Brain microvascular endothelial cell (primary cell): ENCODE data around the gene HS1BP3.

Experiments
- DNase-seq: peaks from one replicate; pipeline ENCODE4 v3.0.0-alpha.2; 2020
- H3K27ac ChIP-seq: fragments of 250-450 bp; sonication (Bioruptor Pico); 2 replicates; pipeline ENCODE4 v1.5.1; 2020; ENCODE audit warnings: mild to moderate bottlenecking, moderate library complexity
- H3K27me3 ChIP-seq: fragments of 250-450 bp; sonication (Bioruptor Pico); replicated peaks from 2 replicates; pipeline ENCODE4 v1.5.1; 2020; ENCODE audit warnings: mild to moderate bottlenecking
- H3K36me3 ChIP-seq: fragments of 250-450 bp; sonication (Bioruptor Pico); replicated peaks from 2 replicates; pipeline ENCODE4 v1.5.1; 2020; ENCODE audit warnings: mild to moderate bottlenecking
- H3K4me3 ChIP-seq: 2 replicates; pipeline ENCODE4 v1.5.1; 2011; ENCODE audit warnings: low read depth, mild to moderate bottlenecking, control low read depth, low read length, moderate library complexity
- CTCF ChIP-seq: IDR thresholded peaks from 2 replicates; pipeline ENCODE4 v1.5.1; 2011; ENCODE audit warnings: low read depth, mild to moderate bottlenecking, moderate library complexity, low read length, control low read depth, inconsistent platforms; ENCODE audit errors: missing control alignments
- in situ Hi-C: cut with HindIII; loops from 2 replicates; pipeline ENCODE4 v1.10.0; 2017; ENCODE audit warnings: low sequenced_read_pairs, low pct_ligation_motif_present

Gene HS1BP3

DNA sequence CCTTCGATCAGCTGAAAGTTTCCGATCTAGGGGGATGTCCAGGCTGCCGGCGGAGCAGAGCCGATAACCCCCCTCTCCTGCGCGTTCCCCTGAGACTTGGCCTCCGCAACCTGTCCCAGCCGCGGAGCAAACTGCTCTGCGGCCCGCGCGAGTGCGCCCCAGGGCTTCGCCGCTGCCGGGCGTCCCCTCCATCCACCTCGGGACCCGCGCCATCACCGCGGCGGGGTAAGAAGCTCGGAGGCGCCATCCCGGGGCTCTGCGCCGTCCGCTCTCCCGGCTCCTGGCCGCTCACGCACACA, 15.1 kb upstream of the HS1BP3 start:
- peak overlapping the region; percentile 33 for H3K4me3 ChIP-seq
- H3K27me3 ChIP-seq, result peaks cover 76% of the 10 kb centered on the region
- in situ Hi-C loops, result no loop called here
- no peak overlapping the region for H3K27ac ChIP-seq
- no peak for DNase-seq
- TF ChIP-seq CTCF, result no peak
- H3K36me3 ChIP-seq, result no peaks in the 10 kb centered on the region

DNA sequence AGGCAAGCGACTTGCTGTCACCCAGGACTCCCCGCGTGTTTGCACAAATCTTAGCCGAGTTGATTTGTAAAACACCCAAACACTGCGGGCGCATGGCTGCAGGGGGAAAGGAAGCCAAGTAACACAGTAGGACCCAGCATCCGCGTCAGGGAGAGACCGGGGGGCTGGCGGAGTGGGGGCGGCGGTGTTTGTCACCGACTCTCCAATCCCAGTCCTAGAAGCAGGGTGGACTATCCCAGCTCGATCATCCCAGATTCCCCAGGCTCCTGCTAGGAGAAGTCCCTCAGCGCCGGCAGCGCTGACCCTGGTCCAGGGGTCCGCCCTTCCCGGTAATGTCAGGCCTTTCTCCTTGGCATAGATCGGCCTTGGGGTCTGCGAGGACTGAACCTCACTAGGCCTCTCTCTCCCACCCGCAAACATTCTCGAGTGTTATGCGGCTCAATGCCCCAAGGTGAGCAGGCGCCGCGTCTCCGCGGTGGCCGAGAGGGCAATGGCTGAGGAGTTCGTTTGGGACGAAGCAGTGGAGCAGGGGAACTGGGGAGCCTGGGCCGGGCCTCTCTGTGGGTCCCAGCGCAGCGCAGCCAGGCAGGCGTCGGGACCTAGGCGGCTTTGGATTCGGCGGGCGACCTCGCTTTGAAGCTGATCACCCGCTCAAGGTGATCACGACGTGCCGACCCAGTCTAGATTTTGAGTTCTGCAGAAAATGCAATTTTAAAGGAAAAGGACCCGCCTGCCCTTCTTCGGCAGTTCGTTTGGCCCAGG, 14.5 kb upstream of the HS1BP3 start:
- no peak overlapping the region for H3K27ac ChIP-seq
- no peak for TF ChIP-seq CTCF
- in situ Hi-C loops, result no loop called here
- H3K4me3 ChIP-seq, result no peak overlapping the region
- no peak for DNase-seq
- no peaks in the 10 kb centered on the region for H3K36me3 ChIP-seq
- H3K27me3 ChIP-seq, result peaks cover 74% of the 10 kb centered on the region

DNA sequence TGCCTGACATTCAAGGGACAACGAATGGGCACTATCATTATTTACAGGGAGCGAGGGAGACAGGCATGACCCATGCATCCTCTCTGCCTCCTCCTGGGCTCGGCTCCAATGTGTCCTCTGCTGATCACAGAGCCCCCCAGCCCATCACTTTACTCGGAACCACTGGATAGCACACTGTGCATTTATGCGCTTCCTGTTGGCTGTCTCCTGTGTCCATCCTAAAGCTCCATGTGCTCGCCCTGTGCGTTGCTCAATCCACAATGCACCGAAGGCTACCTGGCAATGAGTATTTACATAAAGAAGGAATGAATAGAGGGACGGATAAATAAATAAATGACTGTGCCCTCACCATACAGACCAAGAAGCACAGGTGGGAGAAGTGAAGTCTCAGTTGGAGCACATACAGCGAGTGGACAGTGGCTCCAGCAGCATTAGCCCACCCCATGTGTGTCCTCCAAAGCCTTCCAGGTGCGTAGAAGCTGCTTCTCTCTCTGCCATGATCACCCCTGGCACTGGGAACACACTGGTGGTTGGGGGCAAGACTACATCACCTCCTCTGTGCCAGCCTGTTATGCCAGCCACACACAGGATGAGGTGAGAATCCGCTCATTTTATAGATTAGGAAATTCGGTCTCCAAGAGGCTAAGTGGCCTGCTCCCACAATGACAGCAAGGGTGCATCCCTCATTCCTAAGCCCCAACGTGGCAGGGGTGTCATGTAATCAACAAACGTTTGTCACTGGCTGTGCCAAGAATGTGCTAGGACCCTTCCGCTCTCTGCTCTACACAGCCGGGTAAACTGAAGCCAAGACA, 13.7 kb upstream of the HS1BP3 start:
- Histone ChIP-seq H3K4me3 (no peak overlapping the region), H3K36me3 (no peaks in the 10 kb centered on the region), H3K27ac (no peak overlapping the region), H3K27me3 (peaks cover 69% of the 10 kb centered on the region)
- DNase-seq, result no peak
- no peak for TF ChIP-seq CTCF
- in situ Hi-C loops, result no loop called here

- no peak for DNase-seq
- H3K27me3 ChIP-seq, result peaks cover 71% of the 10 kb centered on the region
- no peak for TF ChIP-seq CTCF
- H3K36me3 ChIP-seq, result no peaks in the 10 kb centered on the region
- no peak overlapping the region for H3K4me3 ChIP-seq
- in situ Hi-C loops, result no loop called here
- H3K27ac ChIP-seq, result no peak overlapping the region
Observed at GRCh38 chr2:20664071-20664390, 13.1 kb upstream of the HS1BP3 start.

DNA sequence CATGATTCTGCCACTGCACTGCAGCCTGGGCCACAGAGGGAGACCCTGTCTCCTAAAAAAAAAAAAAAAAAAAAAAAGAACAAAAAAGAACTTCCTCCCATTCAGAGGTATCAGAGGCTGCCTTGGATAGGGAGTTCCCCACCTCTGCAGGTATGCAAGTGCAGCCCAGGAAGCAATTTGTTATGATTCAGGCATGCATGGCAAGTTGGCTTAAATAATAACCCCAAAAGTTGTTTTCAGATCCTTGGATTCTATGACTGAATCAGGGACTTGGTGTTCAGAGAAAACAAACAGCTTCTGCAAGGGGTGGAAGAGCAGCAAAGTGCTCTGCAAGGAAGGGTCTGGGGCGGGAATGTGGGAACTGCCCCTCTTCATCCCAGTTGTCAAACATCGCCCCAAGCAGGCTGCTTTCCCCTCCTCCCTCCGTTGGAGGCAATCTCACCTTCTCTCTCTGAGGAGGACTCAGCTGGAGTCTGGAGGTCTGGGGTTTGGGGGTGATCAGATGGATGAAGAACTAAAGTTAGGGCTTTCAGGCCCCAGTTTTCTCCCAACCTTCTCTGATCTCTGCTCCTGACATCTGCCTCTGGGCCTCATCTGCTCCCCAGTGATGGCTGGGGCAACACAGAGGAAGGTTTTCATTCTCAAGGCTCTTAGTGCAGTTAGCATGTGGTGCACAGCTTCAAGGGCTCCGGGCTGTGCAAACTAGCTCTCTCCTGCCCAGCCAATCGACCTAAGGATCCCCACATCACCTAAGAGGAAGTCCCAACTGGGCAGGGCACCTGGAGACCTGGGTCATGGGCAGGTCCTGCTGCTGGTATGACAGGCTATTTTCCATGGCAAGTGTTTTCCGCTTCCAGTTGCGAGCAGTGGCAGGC, 12.5 kb upstream of the HS1BP3 start:
- DNase-seq, result no peak
- no peak overlapping the region for H3K4me3 ChIP-seq
- no peaks in the 10 kb centered on the region for H3K36me3 ChIP-seq
- H3K27me3 ChIP-seq, result peaks cover 73% of the 10 kb centered on the region
- H3K27ac ChIP-seq, result no peak overlapping the region
- in situ Hi-C loops, result no loop called here
- no peak for TF ChIP-seq CTCF
